KOPT-K1 (cell line): ENCODE measurements around the gene UBE2G1.

Experiments used
- H3K27ac ChIP-seq: fragments of 200-600 bp; sonication (generic); 2 replicates; pipeline ENCODE4 v1.5.1; 2016; ENCODE audit warnings: antibody characterized with exemption, mild to moderate bottlenecking, low read depth, low read length; ENCODE audit not compliant: poor library complexity, severe bottlenecking
- H3K36me3 ChIP-seq: fragments of 200-600 bp; sonication (generic); 2 replicates; pipeline ENCODE4 v1.5.1; 2017; ENCODE audit warnings: antibody characterized with exemption, mild to moderate bottlenecking, low read length, moderate library complexity; ENCODE audit not compliant: insufficient read depth
- H3K9me3 ChIP-seq: fragments of 200-600 bp; sonication (generic); 2 replicates; pipeline ENCODE4 v1.5.1; 2017; ENCODE audit warnings: antibody characterized with exemption, low read length, mild to moderate bottlenecking; ENCODE audit not compliant: insufficient read depth, poor library complexity, severe bottlenecking

UBE2G1 gene

DNA sequence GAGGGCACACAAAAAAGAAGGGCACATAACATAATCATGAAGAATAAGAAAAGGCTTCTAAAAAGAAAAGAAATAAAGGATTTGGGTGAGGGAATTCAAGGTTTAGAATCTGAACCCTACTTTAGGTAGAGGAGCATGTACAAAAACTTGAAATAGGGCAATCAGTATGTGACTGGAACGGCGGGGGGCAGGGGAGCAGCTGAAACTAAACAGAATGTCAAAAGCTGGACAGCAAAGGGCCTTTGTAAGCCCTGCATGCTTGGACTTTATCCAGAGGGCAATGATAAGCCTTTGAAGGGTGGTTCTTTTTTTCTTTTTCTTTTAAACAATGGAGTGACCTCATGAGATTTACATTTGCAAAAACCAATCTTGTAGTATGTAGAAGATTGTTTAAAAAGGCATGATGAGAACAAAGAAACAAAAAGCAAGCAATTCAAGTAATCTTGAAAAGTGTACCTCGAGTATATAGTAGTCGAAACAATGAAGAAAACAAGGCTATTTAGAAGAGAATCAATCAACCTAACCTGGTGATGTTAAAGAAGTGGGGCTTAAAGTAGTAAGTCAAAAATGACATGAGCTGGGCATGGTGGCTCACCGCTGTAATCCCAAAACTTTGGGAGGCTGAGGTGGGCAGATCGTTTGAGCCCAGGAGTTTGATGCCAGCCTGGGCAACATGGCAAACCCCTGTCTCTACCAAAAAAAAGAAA lies 56.0 kb downstream of the UBE2G1 start:
- Histone ChIP-seq H3K9me3 (no peaks in the 10 kb centered on the region), H3K27ac (no peak overlapping the region), H3K36me3 (peaks cover 24% of the 10 kb centered on the region)

GRCh38 chr17:4309897-4310296 lies 56.6 kb downstream of the UBE2G1 start:
- Histone ChIP-seq H3K27ac (no peak overlapping the region), H3K9me3 (no peaks in the 10 kb centered on the region), H3K36me3 (peaks cover 30% of the 10 kb centered on the region)

- peaks cover 55% of the 10 kb centered on the region for H3K36me3 ChIP-seq
Observed at GRCh38 chr17:4307179-4307930, 59.1 kb downstream of the UBE2G1 start.

DNA sequence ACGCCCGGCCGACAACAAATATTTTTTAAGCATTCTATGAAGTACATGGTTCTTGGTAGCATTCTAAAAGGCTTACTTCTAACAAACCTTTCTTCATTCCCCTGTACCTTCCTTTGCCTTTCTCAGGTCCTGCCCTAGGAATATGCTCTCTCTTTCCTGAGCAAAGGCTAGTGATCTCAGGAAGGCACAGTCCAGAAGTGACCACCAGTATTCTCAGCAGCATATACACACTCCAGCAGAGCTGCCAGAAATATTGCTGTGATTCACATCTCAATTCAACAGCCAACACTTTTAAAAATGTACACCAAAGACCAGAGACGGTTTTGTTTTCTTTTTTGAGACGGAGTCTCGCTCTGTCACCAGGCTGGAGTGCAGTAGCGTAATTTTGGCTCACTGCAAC lies 61.3 kb downstream of the UBE2G1 start:
- H3K9me3 ChIP-seq: no peaks in the 10 kb centered on the region
- no peak overlapping the region for H3K27ac ChIP-seq
- H3K36me3 ChIP-seq: peaks cover 74% of the 10 kb centered on the region

More at GRCh38 chr17:4307179-4307930, 59.1 kb downstream of the UBE2G1 start:
- Histone ChIP-seq H3K9me3 (no peaks in the 10 kb centered on the region), H3K27ac (no peak overlapping the region)

GRCh38 chr17:4304417-4305027 lies 62.0 kb downstream of the UBE2G1 start:
- H3K27ac ChIP-seq: no peak overlapping the region
- H3K9me3 ChIP-seq: no peaks in the 10 kb centered on the region
- H3K36me3 ChIP-seq: peaks cover 74% of the 10 kb centered on the region

- no peaks in the 10 kb centered on the region for H3K9me3 ChIP-seq
- no peak overlapping the region for H3K27ac ChIP-seq
- H3K36me3 ChIP-seq: peaks cover 73% of the 10 kb centered on the region
Observed at GRCh38 chr17:4301066-4301465, 65.4 kb downstream of the UBE2G1 start.

DNA sequence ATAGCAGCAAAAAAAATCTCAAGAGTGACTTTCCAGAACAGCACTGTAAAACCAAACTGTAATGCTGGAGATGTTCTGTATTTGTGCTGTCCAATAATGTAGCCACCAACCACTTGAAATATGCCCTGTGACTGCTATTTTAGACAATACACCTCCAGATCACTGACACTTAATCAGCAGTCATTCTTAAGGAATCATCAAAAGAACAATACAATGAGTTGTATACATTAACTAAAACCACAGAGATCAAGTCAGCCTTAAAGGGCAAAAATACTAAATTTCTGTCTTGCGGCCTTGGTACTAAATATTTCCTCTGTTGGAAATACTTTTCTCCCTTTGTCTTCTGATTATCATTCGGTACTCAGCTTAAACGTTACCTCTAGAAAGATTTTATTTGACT lies 69.1 kb downstream of the UBE2G1 start:
- H3K9me3 ChIP-seq: no peaks in the 10 kb centered on the region
- H3K27ac ChIP-seq: no peak overlapping the region
- H3K36me3 ChIP-seq: peaks cover 71% of the 10 kb centered on the region

- Histone ChIP-seq H3K9me3 (no peaks in the 10 kb centered on the region), H3K36me3 (peaks cover 70% of the 10 kb centered on the region), H3K27ac (no peak overlapping the region)
Observed at GRCh38 chr17:4295686-4296085, 70.8 kb downstream of the UBE2G1 start.

GRCh38 chr17:4293572-4293971 lies 72.9 kb downstream of the UBE2G1 start:
- Histone ChIP-seq H3K27ac (no peak overlapping the region), H3K36me3 (peaks cover 83% of the 10 kb centered on the region), H3K9me3 (no peaks in the 10 kb centered on the region)

- H3K36me3 ChIP-seq: peaks cover 73% of the 10 kb centered on the region
- H3K9me3 ChIP-seq: no peaks in the 10 kb centered on the region
- no peak overlapping the region for H3K27ac ChIP-seq
Observed at GRCh38 chr17:4287710-4288109, 78.8 kb downstream of the UBE2G1 start.

DNA sequence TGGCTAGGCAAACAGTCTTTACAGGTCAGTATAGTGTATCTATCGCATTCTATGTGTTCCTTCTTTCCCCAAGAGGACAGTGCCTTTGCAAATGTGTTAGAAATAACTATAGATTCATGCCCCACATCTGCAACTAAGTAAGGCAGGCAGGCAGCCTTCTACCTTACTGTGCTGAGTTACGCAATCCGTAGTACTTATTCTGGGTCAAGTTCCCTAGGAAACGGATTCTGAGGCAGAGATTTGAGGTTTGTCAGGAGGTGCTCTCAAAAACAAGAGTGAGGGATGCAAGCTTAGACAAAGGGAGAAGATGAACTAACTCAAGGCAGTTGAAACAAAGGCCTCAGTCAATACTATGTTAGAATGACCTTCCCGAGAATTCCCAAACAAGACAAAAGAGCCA lies 90.0 kb downstream of the UBE2G1 start:
- peaks cover 92% of the 10 kb centered on the region for H3K36me3 ChIP-seq
- no peaks in the 10 kb centered on the region for H3K9me3 ChIP-seq
- H3K27ac ChIP-seq: no peak overlapping the region

- no peaks in the 10 kb centered on the region for H3K9me3 ChIP-seq
- no peak overlapping the region for H3K27ac ChIP-seq
- H3K36me3 ChIP-seq: peaks cover 91% of the 10 kb centered on the region
Observed at GRCh38 chr17:4272972-4273368, 93.5 kb downstream of the UBE2G1 start.

DNA sequence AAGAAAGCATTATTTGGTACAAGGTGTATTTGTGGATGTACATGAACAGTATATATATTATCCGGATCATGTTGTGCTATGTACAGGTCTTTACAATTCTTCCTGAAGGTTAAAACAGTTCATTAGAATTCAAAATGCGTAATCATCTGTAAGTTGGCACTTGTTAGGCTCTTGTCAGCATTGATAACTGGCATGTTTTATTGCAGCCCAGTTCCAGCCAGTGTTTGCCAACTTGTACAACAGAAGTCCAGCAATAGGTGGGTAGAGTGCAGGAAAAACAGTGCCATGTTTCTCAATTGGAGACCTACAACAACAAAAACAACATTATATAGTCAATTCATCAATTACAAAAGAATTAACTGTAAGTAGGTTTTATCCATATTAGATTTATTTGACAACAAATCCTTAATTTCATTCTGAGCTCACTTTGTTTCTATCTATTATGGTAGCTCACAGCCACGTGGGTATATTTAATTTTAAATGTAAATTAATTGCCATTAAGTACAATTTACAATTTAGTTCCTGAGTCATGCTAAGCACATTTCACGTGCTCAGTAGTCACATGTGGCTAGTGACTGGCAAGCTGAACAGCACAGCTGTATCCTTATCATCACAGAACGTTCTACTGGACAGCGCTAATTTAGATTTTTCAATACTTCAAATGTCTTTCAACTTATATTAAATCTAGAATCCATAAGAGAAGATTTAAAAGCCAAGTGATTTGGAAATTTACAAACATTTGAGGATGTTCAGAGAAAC lies 94.1 kb downstream of the UBE2G1 start:
- no peak overlapping the region for H3K27ac ChIP-seq
- peaks cover 91% of the 10 kb centered on the region for H3K36me3 ChIP-seq
- no peaks in the 10 kb centered on the region for H3K9me3 ChIP-seq

DNA sequence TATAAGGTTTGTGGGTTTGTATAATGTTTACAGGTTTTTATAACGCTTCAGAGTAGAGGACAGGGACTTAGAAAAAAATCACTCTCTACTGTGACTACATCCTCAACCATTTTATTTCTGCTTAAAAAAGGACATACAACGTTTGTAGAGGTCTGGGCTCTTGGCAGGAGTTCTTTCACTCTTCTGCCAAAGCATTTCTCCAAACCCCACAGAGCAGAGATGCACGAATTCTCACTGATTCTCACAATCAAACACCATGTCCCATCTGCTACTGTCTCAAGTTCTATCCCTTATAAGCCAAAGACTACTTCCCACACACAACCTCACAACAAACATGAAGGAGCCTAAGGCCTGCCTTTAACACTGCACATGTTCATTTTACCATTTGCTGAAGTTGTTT lies 95.7 kb downstream of the UBE2G1 start:
- Histone ChIP-seq H3K27ac (no peak overlapping the region), H3K9me3 (no peaks in the 10 kb centered on the region), H3K36me3 (peaks cover 80% of the 10 kb centered on the region)

GRCh38 chr17:4269915-4270314 lies 96.6 kb downstream of the UBE2G1 start:
- Histone ChIP-seq H3K27ac (no peak overlapping the region), H3K36me3 (peaks cover 72% of the 10 kb centered on the region), H3K9me3 (no peaks in the 10 kb centered on the region)
